Stimulated activated CD8-positive, alpha-beta memory T cell treated with anti-CD3 and anti-CD28 coated beads, Interleukin-15, amount 100 ng/mL, for 48 hours (primary cell): ENCODE data around the gene DAZAP1.
A peak's percentile ranks its signal among the peaks of the same experiment; 100 is the strongest.

Experiments
- DNase-seq, 2 donors: peaks; one replicate each; pipeline ENCODE4 v3.0.0-alpha.2; 2020; ENCODE audit warnings: low read depth in 2 of 2

DAZAP1 gene

DNA sequence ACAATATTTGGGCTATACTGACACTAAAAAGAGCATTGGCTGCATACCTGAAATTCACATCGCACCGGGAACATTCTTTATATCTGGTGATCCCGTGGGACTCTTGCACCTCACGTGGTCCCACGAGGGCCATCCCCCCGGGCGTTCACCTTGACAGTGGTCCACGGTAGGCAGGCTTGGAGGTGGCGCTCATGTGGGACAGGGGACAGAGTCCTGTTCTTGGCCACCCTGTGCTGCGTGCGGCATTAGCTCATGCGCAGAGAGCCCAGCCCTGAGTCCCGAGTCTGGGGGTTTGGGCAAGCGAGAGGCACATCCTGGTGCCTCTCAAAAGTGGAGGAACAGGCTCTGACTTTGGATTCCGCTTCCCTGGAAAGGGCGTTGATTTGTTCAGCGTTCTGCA lies 13.5 kb upstream of the DAZAP1 start:
- DNase-seq, result no peak

DNA sequence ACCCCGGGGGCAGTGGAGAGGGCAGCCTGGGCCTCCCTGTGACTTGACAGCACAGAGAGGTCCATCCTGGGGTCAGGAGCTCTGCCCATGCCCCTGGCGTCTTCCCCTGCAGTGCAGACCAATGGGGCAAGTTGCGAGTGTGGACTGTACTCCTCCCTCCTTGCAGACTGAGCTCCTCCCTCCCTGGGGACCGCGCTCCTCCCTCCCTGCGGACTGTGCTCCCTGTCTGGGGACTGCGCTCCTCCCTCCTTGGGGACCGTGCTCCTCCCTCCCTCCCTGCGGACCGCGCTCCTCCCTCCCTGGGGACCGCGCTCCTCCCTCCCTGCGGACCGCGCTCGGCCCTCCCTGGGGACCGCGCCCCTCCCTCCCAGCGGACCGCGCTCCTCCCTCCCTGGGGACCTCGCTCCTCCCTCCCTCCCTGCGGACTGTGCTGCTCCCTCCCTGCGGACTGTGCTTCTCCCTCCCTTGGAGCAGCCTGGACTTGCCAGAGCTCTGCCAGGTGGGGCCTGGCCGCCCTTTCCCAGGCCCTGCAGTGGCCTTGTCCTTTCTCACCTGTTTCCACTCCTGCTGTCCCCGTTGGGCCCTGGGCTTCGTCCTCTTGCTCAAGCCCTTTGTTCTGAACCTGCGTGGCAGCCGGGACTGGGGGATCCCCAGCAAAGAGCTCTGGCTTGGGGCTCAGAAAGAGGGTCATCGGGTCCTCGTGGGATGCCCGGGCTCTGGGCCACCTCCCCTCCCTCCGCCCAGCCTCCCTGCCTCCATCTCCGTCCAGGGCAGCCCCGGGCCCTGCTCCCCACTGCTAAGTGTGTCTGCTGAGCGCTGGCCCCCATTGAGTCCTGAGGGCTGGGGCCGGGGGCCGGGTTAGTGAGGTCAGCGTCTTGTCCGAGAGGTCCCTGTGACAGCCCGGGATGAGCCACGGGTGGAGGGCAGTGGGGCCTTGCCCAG lies 12.9 kb upstream of the DAZAP1 start:
- DNase-seq, result no peak

DNA sequence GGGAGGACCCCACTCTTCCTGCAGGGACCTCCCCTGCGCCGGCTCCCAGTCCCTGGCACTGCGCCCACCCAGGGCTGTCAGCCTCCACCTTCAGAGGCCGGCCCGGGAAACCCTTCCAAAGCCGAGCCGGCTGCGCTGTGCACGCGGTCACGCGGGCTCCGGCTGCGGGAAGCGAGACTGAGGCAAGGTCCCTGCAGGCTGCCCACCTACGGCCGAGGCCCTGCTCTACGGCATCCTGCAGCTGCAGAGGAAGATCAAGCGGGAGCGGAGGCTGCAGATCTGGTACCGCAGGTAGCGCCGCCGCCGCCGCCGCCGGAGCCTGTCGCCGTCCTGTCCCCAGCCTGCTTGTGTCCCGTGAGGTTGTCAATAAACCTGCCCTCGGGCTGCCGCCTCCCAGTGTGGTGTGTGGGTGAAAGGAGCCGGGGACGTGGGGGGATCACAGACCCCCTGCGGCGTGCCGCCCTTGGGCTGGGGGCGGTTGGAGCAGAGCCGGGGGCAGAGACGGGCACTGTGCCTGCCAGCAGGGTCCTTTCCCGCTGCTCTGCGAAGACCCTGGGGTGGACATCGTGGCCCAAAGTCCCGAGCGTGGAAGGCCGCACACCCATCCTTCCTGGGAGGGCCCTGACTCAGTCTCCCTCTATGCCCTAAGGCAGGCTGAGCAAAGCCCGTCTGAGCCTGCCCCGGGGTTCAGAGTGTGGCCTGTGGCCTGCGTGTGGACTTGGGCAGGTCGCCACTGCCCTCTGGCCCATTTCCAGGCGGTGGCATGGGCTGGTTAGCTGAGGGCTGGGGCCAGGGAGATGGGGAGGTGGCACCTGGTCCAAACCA lies 12.0 kb upstream of the DAZAP1 start:
- no peak for DNase-seq

DNA sequence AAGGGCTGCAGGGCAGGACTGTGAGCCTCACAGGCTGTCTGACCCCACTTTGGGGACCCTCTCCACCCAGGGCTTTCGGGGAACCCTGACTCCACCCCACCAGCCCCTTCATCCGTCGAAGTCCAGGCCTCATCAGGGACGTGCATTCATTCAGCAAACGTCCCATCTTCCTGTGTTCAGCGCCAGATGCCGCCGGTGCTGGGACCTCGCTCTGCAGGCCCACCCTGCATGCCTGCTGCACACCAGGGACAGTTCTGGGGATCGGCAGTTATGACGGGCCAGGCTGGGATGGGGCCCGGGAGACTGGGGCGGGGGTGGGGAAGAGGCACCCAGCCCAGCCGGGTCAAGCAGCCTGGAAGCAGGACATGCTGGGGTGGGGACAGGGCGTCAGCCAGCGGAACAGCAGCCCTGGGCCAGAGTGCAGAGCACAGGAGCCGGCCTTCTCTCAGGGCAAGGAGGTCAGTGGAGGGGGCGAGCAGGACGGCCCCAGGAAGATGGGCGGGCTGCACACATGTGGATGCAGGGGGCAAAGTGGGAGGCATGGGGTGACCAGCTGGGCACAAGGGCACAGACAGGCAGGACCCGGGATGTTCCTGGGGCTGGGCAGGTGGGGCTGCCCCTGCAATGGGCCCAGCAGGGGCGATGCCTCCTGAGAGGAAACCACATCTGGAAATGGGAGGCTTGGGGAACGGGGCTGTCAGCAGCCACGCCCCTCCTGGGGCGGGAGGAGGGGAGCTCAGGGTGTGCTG lies 11.2 kb upstream of the DAZAP1 start:
- DNase-seq, result no peak

DNA sequence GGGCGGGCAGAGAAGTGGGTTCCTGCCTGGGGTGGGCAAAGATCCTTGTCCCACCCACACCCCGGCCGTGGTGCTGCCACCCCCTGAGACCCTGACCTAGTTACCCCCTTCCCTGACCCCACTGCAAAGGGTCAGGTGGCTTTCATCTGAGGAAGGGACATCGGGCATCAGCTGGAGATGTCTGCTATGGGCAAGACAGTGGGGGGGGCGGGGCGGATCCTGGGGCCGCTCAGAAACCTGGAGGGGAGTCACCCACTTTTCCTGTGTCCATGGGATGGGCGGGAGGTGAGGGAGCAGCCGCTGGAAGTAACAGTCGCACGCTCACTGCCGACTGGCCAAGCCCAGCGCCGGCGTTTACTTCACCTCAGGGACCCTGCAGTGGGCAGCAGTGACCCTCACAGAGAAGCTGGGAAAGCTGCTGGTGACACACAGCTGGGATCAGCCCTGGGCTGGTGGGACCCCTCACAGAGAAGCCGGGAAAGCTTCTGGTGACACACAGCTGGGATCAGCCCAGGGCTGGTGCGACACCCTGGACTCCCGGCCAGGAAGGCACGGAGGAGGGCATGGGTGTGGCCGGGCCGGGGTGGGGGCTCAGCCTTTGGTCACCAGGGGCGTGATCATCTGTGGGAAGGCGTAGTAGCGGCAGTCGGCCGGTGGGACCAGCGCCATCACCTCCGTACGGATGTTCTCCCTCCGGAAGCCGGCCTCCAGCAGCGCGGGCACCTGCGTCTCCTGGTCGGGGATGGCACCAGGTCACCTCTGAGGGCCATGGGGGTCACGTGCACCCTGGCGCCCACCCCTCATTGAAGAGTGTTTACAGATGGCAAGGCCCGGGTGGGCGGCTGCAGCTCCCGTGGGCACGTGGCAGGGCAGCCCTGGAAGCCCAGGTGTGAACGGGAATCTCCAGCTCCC lies 10.4 kb upstream of the DAZAP1 start:
- no peak for DNase-seq

DNA sequence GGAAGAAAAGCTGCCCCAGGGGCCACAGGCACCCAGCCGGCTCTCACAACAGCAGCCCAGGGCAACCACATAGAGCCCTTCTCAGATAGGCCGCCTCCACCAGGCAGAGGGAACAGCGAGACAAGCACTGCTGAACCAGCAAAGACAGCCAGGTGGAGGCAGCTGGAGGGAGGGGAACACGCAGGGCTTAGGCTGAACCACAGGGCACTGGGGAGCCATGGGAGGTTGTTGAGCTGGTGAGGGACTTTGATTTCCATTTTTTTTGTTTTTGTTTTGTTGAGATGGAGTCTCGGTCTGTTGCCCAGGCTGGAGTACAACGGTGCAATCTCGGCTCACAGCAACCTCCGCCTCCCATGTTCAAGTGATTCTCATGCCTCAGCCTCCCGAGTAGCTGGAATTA lies 9.5 kb upstream of the DAZAP1 start:
- DNase-seq, result no peak

DNA sequence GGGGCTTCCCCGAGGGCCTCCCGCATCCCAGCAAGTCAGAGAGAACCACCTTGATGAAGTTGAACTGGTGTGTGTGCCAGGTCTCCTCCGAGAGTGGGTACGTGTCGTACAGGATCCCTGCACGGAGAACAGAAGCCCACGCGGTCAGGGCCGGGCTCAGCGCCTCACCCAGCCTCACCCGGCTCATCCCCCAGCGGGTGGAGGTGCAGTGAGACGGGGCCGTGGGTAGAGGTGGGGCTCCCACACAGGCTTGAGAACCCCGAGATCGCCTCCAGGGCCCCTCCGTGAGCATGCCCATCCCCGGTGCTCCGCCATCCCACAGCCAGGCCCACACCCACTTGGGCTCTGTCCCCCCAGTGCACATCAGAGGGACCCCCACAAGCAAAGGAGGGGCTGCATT lies 8.3 kb upstream of the DAZAP1 start:
- DNase-seq, result no peak

DNA sequence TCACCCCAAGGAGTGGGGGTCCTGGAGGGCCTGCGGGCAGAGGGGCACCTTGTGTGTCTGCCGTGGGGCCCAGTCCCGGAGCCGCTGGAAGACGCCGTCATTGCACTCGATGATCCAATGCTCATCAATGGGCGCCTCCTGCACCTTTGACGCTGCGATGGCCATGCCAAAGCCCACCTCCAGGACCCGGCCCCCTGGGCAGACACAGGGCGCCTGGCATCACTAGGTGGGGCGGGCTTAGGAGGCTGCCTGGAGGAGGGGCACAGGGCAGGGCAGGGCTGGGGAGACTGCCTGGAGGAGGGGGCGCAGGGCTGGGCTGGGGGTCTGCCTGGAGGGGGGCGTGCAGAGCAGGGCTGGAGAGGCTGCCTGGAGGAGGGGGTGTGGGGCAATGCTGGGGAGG lies 7.6 kb upstream of the DAZAP1 start:
- DNase-seq, result no peak

DNA sequence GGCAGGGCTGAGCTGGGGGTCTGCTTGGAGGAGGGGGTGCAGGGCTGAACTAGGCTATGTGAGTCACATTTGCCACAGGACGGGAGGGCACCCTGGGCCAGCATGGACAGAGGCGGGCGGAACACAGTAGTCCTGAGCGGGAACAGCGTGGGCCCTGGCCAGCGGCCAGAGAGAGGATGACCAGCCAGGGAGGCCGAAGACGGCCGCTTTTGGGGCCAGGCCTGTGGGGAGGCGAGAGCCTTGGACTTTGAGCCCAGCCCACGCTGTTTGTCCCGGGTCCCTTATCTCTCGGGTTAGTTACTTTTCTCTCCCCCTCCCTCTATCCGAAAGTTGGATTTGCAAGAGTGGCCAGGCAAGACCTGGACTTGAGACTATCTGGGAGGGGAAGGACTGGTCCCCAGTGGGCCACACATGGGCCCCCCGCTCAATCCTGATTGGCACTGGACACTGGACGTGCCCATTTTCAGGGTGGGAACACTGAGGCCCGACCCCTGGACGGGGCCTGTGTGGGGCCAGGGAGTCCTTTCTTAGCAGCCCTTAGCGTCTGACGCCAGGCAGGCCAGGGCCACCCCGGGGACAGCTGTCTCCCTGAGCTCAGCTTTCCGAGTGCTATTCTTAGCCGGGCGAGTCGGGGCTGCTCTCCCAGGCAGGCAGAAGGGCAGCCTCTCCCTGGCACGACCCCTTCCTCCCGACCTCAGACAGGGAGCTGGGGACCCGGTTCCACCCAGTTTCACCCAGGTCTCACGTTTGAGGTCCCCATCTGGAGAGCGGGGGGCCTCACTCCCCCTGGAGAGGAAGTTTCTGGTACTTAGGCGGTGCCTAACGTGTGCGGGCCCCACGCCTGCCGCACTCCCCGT lies 6.9 kb upstream of the DAZAP1 start:
- no peak for DNase-seq

DNA sequence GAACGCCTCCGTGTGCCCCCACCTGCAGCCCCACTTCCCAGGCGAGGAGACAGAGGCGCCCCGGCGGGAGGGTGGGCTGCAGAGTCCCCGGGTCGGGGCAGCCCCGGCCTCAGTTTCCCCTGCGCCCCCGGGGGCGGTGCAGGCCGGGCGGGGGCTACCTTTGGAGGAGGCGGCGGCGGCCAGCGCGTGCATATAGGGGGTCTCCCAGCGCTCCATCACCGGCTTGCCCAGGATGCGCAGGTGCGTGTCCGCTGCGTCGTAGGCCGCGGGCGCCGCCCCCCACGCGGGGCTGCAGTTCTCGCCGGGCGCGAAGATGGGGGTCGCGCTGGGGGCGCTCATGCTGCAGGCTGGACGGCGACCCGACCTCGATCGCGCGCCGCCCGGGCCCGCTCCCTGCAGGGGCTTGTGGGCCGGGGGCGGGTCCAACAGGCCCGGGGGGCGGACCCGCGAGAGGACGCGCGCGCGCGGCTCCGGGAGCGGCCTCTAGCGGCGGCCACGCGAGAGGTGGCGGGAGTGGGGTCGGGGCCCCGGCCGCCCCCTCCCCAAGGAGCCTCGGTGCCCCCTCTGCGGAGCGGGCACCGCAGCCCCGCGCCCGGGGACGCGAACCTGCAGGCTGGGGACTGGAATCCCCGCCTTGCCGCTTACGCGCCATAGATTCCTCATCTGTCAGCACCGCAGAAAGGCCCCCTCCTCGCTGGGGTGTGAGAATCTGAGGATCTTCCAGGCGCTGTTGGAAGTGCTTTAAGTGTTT lies 6.1 kb upstream of the DAZAP1 start, which contains the start of gene GAMT:
GAMT (minus strand) TSS at position 405 of the 751 bp plus-strand sequence; CDS start at position 339, 66 bp downstream.
- DNase-seq, result peak; percentile 42 to 43

DNA sequence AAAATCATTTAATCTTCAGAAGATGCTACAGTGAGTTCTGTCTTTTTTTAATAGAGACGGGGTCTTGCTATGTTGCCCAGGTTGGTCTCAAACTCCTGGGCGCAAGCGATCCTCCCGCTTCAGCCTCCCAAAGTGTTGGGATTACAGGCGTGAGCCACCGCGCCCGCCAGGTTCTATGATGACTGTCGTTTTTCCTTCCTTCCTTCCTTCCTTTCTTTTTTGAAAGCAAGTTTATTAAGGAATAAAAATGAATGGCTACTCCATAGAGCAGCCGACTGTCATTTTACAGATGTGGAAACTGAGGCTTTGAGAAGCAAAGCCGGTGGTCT lies 5.5 kb upstream of the DAZAP1 start:
- DNase-seq, result no peak

DNA sequence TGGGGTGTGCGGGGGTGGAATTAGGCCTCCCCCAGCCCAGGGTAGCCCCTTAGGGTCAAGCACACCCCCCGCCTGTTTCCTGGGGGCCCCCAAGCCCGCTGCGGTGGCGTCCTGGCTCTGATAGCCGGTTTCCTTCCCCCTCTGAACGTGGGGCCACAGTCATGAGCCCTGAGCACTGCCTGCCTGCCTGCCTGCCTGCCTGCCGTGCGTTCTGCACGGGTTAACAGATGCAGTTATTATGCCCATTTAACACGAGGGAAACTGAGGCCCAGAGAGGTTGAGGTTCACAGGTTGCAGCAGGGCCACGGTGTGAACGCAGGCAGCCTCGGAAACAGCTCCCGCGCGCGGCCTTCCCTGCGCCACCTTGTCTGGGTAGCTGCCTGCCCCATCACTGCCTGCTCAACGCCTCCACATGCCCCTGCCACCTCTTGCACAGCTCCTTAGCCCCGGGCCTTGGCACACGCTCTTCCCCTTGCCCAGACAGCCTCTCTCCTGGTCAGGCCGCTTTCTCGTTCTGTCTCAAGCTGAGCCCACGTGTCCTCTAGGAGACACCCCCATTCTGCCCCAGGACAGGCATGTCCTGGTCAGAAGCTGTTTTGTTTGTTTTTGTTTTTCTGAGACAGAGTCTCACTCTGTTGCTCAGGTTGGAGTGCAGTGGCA lies 4.8 kb upstream of the DAZAP1 start:
- no peak for DNase-seq

DNA sequence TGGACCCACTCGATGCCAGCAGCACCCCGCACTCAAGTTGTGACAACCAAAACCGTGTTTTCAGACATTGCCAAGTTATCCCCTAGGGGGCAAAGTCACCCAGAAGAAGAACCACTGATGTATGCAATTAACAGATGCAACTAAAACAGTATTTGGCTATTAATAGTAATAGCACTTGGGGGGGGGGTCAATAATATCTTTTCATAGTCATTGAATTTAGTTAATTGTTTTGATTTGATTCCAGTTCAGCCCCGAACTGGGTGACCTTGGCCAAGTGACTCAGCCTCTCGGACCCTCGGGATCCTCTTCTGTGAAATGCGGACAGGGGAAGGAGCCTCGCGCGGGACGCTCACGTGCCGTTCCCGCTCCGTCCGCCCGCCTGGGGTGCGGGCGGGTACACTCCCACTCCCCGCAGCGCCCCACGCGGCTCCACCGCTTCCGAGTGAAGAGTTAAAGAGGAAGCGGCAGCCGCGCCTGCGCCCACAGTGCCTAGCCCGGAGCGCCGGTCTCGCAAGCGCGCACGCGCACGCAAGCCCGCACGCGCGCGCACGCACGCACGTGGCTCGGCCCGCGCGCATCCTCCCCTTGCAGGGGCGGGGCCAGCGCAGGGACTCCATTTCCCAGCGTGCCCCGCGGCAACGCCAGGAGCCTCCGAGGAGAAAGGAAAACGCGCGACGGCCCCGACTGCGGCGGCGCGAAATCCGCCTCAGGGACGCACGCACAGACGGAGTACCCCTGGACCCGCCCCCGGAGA lies 435 bp upstream of the DAZAP1 start:
- DNase-seq, result peak; percentile 99

DNA sequence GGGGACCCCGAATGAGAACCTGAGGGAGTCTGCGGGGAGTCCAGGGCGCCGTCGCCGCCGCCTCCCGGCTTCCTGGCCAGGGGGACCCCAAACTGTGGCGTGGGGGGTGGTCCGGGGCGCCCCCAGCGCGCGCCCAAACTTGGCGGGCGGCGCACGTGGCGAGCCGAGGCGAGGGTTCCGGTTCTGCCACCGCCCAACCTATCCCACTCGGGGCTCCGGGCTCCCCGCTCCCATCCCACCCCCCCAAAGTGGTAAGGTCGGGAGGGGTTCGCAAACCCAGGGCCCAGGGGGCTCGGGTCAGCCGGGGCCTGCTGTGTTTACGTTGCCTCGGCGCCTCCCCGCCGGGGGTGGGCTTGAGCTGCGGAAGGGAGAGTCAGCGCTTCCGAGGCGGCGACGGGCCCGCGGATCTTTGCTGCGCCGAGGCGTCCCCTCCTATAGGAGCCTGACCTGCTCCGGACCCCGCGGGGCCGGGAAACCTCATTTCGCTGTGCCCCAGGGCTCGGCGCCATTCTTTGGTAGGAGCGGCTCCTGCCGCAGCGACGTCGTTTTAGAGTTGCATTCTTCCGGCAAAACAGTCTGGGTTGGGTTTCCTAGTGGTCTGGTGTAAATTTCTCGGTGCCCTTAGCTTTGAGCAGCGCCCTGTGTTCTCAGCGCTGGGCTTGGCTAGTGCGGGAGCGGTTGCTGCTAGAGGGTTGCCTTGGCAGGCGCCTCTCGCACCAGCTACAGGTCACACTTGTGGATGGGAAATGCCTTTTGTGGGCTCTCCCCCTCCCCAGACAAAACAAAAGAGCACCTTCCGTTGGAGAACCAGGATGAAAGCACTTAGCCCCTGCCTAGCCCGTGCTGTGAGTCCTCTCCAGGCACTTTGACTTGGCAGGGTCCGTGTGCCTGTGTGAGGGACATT lies 1.2 kb downstream of the DAZAP1 start:
- DNase-seq, result peak in 1 of 2 donors; percentile 41

DNA sequence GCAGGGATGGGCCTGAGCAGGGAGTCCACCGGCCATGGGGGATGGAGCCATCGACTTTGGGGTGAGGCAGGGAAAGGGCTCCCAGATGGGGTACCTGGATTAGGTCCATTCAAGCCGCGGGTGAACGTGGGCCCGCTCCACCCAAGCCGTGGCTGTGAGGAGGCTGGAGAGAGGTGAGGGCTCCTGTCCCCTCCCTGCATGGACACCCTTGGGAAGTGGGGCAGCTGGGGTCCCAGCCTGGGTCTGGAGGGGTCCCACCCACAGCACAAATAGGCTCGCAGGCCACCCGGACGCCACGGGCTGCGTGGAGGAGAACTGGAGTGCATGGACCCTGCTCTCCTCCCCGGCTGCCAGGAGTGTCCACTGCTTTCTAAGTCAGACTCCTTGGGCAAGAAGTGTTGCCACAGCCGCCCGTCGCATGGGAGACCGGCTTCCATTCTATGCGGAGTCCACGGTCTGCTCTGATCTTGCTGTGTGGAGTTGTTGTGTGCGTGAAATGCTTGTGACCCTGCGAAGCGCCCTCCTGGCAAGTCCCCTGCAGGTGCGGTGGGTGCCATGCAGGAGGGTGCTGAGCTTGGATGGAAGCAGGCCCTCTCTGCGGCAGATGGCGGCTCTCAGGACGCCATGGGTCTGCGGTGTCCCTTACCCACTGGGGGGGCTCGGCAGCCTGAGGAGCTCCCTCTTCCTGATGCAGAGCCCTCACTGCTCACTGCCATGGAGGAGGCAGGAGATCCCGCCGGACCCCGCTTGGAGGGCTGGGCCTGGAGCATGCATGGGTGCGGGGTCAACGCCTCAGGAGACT lies 2.0 kb downstream of the DAZAP1 start:
- DNase-seq, result no peak

DNA sequence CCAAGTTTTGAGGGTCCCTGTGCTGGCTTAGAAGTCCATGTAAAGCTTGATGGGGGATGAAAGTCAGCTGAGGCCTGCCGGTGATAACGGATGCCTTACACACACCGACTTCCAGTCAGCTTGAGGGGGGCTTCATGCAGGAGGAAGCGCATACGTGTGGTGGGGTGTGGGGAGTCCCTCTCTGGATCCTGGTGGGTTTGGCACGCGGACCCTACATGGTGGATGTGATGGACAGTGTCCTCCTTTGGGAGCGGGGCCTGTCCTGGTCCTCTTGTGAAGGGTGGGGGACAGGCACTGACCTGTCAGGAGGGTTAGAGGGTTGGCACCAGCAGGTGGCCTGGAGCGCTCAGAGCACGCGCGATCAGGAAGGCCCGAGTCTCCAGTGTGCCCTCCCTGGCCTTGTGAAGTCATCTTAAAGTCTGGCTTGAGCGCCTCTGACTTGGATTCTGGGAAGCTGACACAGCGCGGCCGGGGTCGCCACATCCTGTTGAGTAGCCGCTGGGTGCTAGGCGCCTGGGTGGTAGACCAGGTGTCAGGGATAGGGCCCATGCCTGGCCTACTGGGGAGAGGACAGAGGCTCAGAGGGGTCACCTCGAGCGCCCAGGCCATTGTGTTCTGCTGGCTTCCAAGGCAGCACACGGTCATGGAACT lies 2.9 kb downstream of the DAZAP1 start:
- peak in 1 of 2 donors; percentile 24 for DNase-seq
